ENCODE measurements around the gene GLG1.
"Not testable (repeated sequence)": the region's sequence is repeated elsewhere in the genome, so short reads cannot be mapped to it uniquely, and the experiment has no call there.

GLG1 gene

GRCh38 chr16:74606521-74607309, at the start of gene GLG1:
TSS of gene GLG1 (minus strand) at chr16:74607114. CDS start at chr16:74607094, 20 bp downstream.
- DNase-seq = peak; percentile 83

DNA sequence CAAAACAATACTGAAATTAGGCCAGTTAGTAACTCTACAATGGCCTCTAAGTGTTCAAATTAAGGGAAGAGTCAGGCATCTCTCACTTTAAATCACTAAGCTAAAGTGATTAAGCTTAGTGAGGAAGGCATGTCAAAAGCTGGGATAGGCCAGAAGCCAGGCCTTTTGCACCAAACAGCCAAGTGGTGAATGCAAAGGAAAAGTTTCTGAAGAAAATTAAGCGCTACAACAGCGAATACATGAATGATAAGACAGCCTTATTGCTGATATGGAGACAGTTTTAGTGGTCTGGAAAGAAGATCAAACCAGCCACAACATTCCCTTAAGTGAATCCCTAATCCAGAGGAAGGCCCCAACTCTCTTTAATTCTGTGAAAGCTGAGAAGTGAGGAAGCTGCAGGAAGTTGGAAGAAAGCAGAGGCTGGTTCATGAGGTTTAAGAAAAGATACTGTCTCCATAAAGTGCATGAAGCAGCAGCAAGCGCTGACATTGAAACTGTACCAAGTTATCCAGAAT, 47.7 kb upstream of the GLG1 start:
- no peak for DNase-seq

- DNase-seq = not testable (repeated sequence)
Observed at GRCh38 chr16:74652883-74653282, 46.0 kb upstream of the GLG1 start.

DNA sequence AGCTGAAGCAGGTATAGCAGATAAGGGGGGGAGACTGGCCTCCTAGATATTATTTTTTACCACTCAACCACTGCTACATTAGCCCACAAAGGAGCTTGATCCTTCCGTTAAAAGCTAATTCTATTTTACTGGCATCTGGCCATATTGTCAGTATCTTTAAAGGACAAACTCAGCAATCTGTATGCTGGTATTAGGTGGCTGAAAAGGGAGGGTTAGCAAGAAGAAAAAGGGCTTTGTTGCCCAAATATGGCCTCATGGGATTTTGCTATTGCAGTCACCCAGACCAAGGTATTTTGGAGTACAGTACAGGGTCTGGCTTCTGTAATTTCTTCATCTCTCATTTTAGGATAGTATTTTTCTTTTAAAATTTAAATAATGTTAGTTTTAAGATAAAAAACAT, 45.3 kb upstream of the GLG1 start:
- DNase-seq = no peak

- DNase-seq = no peak
Observed at GRCh38 chr16:74651841-74652240, 44.9 kb upstream of the GLG1 start.

DNA sequence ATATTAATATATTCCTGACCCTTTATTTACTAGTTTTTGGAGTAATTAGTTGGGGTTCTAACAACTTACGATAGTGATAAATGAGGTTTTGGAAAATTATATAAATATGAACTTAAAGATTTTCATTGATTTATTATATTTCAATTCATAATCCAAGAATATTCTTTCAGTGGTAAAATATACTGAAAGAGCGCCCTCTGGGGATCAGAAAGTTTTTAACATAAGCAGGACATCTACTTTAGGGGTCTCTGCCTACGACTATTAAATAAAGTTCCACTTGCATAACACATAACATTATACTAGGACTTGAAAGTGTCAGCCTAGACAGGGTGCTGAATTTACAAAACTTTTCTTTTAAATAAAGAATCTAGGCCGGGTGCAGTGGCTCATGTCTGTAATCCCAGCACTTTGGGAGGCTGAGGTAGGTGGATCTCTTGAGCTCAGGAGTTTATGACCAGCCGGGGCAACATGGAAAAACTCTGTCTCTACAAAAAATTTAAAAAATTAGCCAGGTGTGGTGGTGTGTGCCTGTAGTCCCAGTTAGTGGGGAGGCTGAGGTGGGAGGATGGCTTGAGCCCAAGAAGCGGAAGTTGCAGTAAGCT, 44.2 kb upstream of the GLG1 start:
- no peak for DNase-seq

- no peak for DNase-seq
Observed at GRCh38 chr16:74649839-74650504, 43.1 kb upstream of the GLG1 start.

DNA sequence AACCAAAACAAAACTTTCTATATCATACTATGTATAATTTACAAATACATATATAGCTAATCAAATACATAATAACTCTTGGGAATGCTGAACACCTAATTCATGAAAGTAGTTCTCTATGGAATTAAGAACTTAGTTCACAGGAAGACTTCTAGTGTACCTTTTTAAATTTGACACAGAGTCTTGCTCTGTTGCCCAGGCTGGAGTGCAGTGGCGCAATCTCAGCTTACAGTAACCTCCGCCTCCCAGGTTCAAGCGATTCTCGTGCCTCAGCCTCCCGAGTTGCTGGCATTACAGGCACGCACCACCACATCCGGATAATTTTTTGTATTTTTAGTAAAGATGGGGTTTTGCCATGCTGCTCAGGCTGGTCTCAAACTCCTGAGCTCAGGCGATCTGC, 35.1 kb upstream of the GLG1 start:
- no peak for DNase-seq

DNA sequence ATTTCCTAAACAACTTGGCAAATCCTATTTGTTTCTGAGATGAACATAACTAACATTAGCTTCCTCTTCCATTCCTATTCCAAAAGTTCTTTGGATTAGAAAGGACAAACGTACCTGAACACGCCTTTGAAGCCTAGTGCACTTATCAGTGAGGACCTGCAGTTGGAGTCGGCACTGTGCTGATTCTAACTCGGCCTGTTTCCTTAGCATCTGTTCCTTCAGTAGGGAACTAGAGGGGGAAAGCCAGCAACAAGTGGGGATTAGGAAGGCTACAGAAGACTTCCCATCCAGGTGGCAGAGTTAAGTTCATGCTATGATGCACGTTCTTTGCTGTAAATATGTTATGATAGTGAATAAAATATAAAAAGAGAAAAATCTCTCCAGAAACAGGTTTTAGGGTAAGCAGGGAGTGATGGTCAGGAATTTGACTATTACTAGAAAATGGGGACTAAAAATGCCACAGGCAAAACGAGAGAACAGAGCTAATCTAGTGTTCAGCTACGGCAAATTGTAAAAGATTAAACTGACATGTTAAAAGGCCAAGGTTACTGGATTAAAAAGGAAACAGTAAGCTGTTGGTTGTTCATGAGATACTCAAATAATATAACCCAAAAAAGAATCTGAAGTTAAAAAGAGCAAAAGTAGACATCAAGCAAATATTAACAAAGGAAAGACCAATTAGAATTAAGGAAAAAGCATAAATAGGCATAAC, 31.0 kb upstream of the GLG1 start:
- no peak for DNase-seq

DNA sequence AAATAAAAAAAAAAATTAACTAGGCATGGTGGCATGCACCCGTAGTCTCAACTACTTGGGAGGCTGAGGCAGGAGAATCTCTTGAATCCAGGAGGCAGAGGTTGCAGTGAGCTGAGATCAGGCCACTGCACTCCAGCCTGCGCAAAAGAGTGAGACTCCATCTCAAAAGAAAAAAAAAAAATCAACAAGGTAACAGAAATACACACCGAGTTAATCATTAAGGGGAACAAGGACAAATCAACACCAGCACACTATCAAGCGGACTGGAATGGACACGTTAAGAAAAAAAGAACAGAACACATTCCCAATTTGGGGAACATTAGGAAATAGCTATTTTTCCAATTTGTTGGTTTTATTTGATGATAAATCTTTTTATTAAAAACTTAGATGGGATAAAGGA, 28.4 kb upstream of the GLG1 start:
- no peak for DNase-seq

DNA sequence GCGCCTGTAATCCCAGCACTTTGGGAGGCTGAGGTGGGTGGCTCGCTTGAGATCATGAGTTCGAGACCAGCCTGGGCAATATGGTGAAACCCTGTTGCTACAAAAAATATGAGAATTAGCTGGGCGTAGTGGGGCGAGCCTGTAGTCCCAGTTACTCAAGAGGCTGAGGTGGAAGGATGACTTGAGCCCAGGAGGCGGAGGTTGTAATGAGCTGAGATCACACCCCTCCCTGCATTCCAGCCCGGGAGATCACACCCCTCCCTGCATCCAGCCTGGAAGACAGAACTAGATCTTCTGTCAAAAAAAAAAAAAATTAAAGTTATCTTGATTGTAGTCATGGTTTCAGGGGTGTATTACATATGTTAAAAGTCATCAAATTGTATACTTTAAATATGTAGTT, 26.8 kb upstream of the GLG1 start:
- no peak for DNase-seq

- DNase-seq = no peak
Observed at GRCh38 chr16:74627506-74628220, 20.7 kb upstream of the GLG1 start.

- DNase-seq = no peak
Observed at GRCh38 chr16:74626741-74627416, 20.0 kb upstream of the GLG1 start.

GRCh38 chr16:74625500-74626350, 18.8 kb upstream of the GLG1 start:
- DNase-seq = no peak

GRCh38 chr16:74623839-74624235, 16.9 kb upstream of the GLG1 start:
- DNase-seq = no peak

GRCh38 chr16:74623214-74623838, 16.4 kb upstream of the GLG1 start:
- peak; percentile 17 for DNase-seq

- DNase-seq = no peak
Observed at GRCh38 chr16:74622005-74622404, 15.1 kb upstream of the GLG1 start.

DNA sequence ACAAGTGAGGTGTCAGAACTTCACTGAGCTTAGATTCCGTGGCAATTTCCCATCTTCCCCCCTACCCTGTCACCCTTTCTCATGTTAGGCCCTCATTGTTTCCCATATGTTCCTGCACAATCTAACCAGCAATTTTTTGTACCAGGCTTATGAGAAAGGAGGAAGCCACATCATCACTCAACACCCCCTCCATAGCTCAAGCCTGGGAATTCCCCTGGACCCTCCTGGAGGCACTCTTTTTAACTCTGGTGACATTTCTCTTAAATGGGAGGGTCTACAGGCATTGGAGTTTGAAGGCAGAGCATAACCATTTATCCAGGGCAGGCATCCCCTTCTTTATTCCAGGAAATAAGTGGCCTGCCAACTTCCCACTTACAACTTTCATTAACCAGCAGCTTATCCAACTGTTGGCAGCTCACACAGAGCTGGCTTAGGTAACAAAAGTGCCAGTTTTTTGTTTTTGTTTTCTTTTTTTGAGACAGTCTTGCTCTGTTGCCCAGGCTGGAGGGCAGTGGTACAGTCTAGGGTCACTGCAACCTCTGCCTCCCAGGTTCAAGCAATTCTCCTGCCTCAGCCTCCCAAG, 10.4 kb upstream of the GLG1 start:
- no peak for DNase-seq

DNA sequence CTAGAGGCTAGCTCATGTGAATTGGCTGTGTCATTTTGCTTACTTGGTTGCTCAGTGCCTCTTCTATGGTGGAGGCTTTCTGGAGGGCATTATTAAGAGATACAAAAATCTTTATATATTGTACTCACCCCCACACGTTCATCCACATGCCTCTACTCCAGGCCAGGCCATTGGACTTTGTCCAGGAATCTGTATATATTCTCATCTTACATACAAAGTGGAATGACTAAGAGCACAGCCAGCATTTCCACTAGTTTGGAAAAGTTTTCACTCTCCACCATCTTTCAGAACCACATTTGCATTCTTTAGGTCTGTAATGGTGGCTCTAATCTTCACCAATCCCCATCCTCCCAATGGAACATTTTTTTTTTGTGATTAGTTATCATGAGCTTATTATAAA, 4.8 kb upstream of the GLG1 start:
- DNase-seq = no peak

DNA sequence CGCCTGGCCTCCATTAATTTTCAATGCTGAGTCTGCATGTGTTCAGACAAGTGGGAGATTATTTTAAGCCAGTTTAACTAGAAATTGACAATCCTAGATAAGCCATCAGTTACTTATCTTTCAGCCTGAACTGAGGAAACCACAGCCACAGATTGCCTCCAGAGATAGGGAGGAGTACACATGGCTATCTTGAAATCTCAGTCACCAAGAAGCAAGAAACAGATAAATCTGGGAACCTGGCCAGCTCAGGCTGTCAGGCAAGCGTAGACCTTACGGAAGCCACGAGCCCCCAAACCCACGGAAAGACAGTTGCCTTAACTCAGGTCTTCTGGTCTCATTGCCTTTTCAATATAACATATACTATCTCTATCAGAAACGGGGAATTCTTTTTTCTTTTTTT, 2.0 kb upstream of the GLG1 start:
- DNase-seq = no peak
